Activated CD8-positive, alpha-beta T cell treated with anti-CD3 and anti-CD28 coated beads for 36 hours (primary cell): ENCODE data around the gene CTDP1. TPM values are rescaled to one million over a fixed set of nuclear protein-coding genes. Genes with fewer than 3 reads are reported as not detected.

Experiments
- ATAC-seq: fragments of 200-7000 bp; cut with Tn5 transposase; one replicate; pipeline ENCODE4 v1.10.0; 2021; ENCODE audit warnings: mild to moderate bottlenecking, moderate library complexity
- CTCF ChIA-PET: fragments of 350-600 bp; sonication (Branson Sonifier 250); formaldehyde crosslinking; loops from one replicate; lab custom pipeline; 2021; ENCODE audit warnings: antibody characterized with exemption; lab: Charles Lee
- POLR2A ChIA-PET: fragments of 350-600 bp; sonication (Branson Sonifier 250); formaldehyde crosslinking; loops from one replicate; lab custom pipeline; 2021; ENCODE audit warnings: antibody characterized with exemption; lab: Charles Lee
- DNase-seq: peaks from one replicate; pipeline ENCODE4 v3.0.0-alpha.2; 2020
- H3K27ac Mint-ChIP-seq: one replicate; pipeline ENCODE4 v1.8.0; 2021; ENCODE audit warnings: mild to moderate bottlenecking, mixed read lengths
- H3K27me3 Mint-ChIP-seq: one replicate; pipeline ENCODE4 v1.8.0; 2021; ENCODE audit warnings: mixed read lengths
- H3K36me3 Mint-ChIP-seq: one replicate; pipeline ENCODE4 v1.8.0; 2021; ENCODE audit warnings: low read depth, mixed read lengths
- H3K4me1 Mint-ChIP-seq: one replicate; pipeline ENCODE4 v1.8.0; 2021; ENCODE audit warnings: low read depth, mixed read lengths
- H3K4me3 Mint-ChIP-seq: one replicate; pipeline ENCODE4 v1.8.0; 2021; ENCODE audit warnings: mild to moderate bottlenecking, moderate library complexity, mixed read lengths
- H3K9me3 Mint-ChIP-seq: one replicate; pipeline ENCODE4 v1.8.0; 2021; ENCODE audit warnings: mixed read lengths
- intact Hi-C: fragments of 100-400 bp; cut with micrococcal nuclease; formaldehyde crosslinking; loops from one replicate; pipeline ENCODE4 v1.10.0; 2022
- total RNA-seq, 2 experiments: library from RNA; stranded (reverse); gene quantifications; one replicate each; pipeline ENCODE4 v1.2.3, GENCODE V29; 2021
- TF ChIP-seq, protein P1 (sequence below): fragments of 200-600 bp; IDR thresholded peaks from one replicate; pipeline ENCODE4 v1.8.0; 2022; ENCODE audit warnings: antibody characterized with exemption, mild to moderate bottlenecking

CTDP1 gene
- total RNA-seq, 2 experiments from 2014 or later = 54.9 to 55.6 TPM

DNA sequence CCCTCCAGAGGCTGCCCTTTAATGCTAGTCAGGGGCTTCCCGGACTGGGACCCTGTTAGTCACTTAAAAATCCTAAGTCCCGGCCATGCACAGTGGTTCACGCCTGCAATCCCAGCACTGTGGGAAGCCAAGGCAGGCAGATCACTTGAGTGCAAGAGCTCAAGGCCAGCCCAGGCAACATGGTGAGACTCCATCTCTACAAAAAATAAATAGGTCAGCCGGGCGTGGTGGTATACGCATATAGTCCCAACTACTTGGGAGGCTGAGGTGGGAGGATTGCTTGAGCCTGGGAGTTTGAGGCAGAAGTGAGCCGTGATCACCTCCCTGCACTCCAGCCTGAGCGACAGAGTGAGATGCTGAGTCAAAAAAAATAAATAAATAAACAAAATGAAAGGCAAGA is 100.9 kb downstream of the CTDP1 start:
- Mint-ChIP-seq H3K27ac (no peak overlapping the region), H3K27me3 (peaks cover 10% of the 10 kb centered on the region), H3K4me1 (no peaks in the 10 kb centered on the region), H3K9me3 (no peaks in the 10 kb centered on the region), H3K4me3 (no peak overlapping the region), H3K36me3 (no peaks in the 10 kb centered on the region)
- DNase-seq = no peak
- intact Hi-C loops = no loop called here
- ChIA-PET CTCF (no interaction called here), POLR2A (no interaction called here)
- TF ChIP-seq, protein P1, sequence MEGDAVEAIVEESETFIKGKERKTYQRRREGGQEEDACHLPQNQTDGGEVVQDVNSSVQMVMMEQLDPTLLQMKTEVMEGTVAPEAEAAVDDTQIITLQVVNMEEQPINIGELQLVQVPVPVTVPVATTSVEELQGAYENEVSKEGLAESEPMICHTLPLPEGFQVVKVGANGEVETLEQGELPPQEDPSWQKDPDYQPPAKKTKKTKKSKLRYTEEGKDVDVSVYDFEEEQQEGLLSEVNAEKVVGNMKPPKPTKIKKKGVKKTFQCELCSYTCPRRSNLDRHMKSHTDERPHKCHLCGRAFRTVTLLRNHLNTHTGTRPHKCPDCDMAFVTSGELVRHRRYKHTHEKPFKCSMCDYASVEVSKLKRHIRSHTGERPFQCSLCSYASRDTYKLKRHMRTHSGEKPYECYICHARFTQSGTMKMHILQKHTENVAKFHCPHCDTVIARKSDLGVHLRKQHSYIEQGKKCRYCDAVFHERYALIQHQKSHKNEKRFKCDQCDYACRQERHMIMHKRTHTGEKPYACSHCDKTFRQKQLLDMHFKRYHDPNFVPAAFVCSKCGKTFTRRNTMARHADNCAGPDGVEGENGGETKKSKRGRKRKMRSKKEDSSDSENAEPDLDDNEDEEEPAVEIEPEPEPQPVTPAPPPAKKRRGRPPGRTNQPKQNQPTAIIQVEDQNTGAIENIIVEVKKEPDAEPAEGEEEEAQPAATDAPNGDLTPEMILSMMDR = no peak
- ATAC-seq = no peak

- POLR2A ChIA-PET = no interaction called here
- intact Hi-C loops = no loop called here
- ATAC-seq (no peak), DNase-seq (no peak)
- TF ChIP-seq, protein P1 = no peak
- Mint-ChIP-seq H3K36me3 (no peaks in the 10 kb centered on the region), H3K27ac (no peak overlapping the region), H3K4me3 (no peak overlapping the region), H3K4me1 (no peaks in the 10 kb centered on the region), H3K9me3 (no peaks in the 10 kb centered on the region), H3K27me3 (peaks cover 14% of the 10 kb centered on the region)
- CTCF ChIA-PET = no interaction called here
Measured at GRCh38 chr18:79781331-79781941, 101.8 kb downstream of the CTDP1 start.

DNA sequence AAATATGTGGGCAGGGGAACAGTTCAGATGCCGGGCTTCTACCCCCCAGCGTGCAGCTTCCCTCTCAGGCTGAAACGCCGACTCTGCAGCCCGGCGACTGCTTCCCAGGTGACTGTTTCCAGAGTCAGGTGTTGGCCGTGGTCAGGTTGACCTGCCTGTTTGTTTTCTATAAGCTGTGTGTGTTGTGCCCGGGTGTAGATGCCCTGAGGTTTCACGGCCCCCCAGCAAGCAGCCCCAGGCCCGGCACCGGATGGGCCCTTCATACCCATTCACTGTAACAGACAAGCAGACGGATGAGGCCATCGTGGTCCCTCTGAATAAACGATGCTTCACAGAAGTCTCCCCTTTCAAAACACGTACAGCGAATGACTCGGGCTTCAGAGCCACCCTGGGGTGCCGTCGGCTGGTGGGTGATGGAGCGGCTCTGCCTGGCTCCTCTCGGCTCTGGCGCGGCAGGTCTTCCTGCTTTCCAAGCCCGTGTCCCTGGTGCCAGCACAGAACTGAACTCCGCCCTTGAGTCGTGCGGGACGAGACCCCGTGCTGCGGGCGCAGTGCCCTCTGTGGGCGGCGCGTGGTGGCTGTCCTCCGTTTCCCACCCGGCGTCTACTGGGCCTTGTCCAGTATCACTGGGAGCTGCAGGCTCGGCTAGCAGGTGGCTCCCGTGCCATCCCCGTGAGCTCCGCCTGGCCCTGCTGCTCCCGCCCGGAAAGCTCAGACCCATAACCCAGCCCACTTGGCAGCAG is 103.1 kb downstream of the CTDP1 start:
- CTCF ChIA-PET = no interaction called here
- no peak overlapping the region for H3K4me3 Mint-ChIP-seq
- ATAC-seq (no peak), DNase-seq (no peak)
- peaks cover 20% of the 10 kb centered on the region for H3K27me3 Mint-ChIP-seq
- H3K4me1 Mint-ChIP-seq = no peaks in the 10 kb centered on the region
- no peaks in the 10 kb centered on the region for H3K36me3 Mint-ChIP-seq
- POLR2A ChIA-PET = no interaction called here
- intact Hi-C loops = no loop called here
- H3K27ac Mint-ChIP-seq = no peak overlapping the region
- no peaks in the 10 kb centered on the region for H3K9me3 Mint-ChIP-seq
- TF ChIP-seq, protein P1 = no peak

- ATAC-seq = no peak
- no peak for DNase-seq
- Mint-ChIP-seq H3K36me3 (no peaks in the 10 kb centered on the region), H3K27ac (no peak overlapping the region), H3K27me3 (peaks cover 28% of the 10 kb centered on the region), H3K4me1 (no peaks in the 10 kb centered on the region), H3K9me3 (no peaks in the 10 kb centered on the region), H3K4me3 (no peak overlapping the region)
- POLR2A ChIA-PET = no interaction called here
- intact Hi-C loops = no loop called here
- CTCF ChIA-PET = no interaction called here
- TF ChIP-seq, protein P1 = no peak
Measured at GRCh38 chr18:79784071-79784913, 104.7 kb downstream of the CTDP1 start.
